K562 (cell line): ENCODE data around the gene RGS9BP. TPM values are rescaled to one million over a fixed set of nuclear protein-coding genes. Genes with fewer than 3 reads are reported as not detected.

Experiments
- ATAC-seq: fragments of 200-7000 bp; cut with Tn5 transposase; 3 replicates; pipeline ENCODE4 v1.9.1; 2020; ENCODE audit warnings: moderate library complexity
- BruUV-seq: library from RNA; stranded (reverse); fragments of 400-500 nt; replicated peaks from 2 replicates; lab custom pipeline; 2021; lab: Mats Ljungman, UMichigan
- CTCF ChIA-PET: fragments of 300-600 bp; formaldehyde crosslinking; extraction: SDS; loops from one replicate; lab custom pipeline; 2021; ENCODE audit warnings: low intra/inter-chr PET ratio; lab: Yijun Ruan, JAX
- POLR2A ChIA-PET: fragments of 300-600, 350-650 bp; sonication (Branson Sonifier 250); formaldehyde crosslinking; extraction: SDS; loops from one replicate; lab custom pipeline; 2021; ENCODE audit warnings: antibody characterized with exemption, inconsistent platforms; lab: Yijun Ruan, JAX
- DNase-seq, 4 experiments: peaks; one replicate each; pipeline versions ENCODE4 v3.0.0 to v3.0.0-alpha.2; 2011 to 2018; ENCODE audit warnings: low spot score in 3 of 4, mixed read lengths in 3 of 4; ENCODE audit errors: extremely low read depth in 1 of 4
- FAIRE-seq: peaks from 2 replicates; lab custom pipeline; 2011; peaks lifted over from hg19 to GRCh38; lab: Jason Lieb, UNC
- H2AFZ ChIP-seq: 2 replicates; pipeline ENCODE4 v1.6.0; 2011; ENCODE audit warnings: low read depth, low read length, control low read depth, inconsistent platforms
- H3K27ac ChIP-seq: fragments of 200-600 bp; 3 replicates; pipeline ENCODE4 v1.8.0; 2011; ENCODE audit warnings: low read depth, mild to moderate bottlenecking, control low read depth, inconsistent platforms, low read length, moderate library complexity, mixed read lengths; ENCODE audit errors: extremely low read depth
- H3K27me3 ChIP-seq, 2 experiments: fragments of 300-600 bp in 1 of 2; 2 replicates in 1 of 2; 3 replicates in 1 of 2; pipeline versions ENCODE4 v1.6.0 to v1.8.0; 2011; ENCODE audit warnings: inconsistent platforms in 2 of 2, low read length in 2 of 2, mild to moderate bottlenecking in 1 of 2, mixed read lengths in 1 of 2, moderate library complexity in 1 of 2; ENCODE audit not compliant: control insufficient read depth in 2 of 2, insufficient read depth in 2 of 2
- H3K36me3 ChIP-seq: fragments of 300-600 bp; 3 replicates; pipeline ENCODE4 v1.8.0; 2011; ENCODE audit warnings: mild to moderate bottlenecking, low read length, inconsistent platforms; ENCODE audit not compliant: control insufficient read depth, insufficient read depth
- H3K4me1 ChIP-seq, 2 experiments: fragments of 200-600 bp in 1 of 2; replicated peaks in 1 of 2; 2 replicates in 1 of 2; 3 replicates in 1 of 2; pipeline versions ENCODE4 v1.5.1 to v1.8.0; 2011; ENCODE audit warnings: inconsistent platforms in 2 of 2, low read length in 2 of 2, mild to moderate bottlenecking in 1 of 2, mixed read lengths in 1 of 2, moderate library complexity in 1 of 2; ENCODE audit not compliant: control insufficient read depth in 2 of 2, insufficient read depth in 2 of 2
- H3K4me2 ChIP-seq: 2 replicates; pipeline ENCODE4 v1.6.1; 2011; ENCODE audit warnings: low read length, control low read depth, inconsistent platforms, mixed read lengths; ENCODE audit not compliant: insufficient read depth
- H3K4me3 ChIP-seq: fragments of 200-600 bp; sonication (generic), shearing (Covaris generic); 2 replicates; pipeline ENCODE4 v1.5.1; 2016; ENCODE audit warnings: control low read depth, inconsistent platforms
- H3K79me2 ChIP-seq: fragments of 200-600 bp; 3 replicates; pipeline ENCODE4 v1.8.0; 2011; ENCODE audit warnings: low read length, inconsistent platforms; ENCODE audit not compliant: control insufficient read depth, insufficient read depth
- H3K9ac ChIP-seq, 2 experiments: 2 replicates each; pipeline versions ENCODE4 v1.6.0 to v1.6.1; 2011; ENCODE audit warnings: low read depth in 2 of 2, low read length in 2 of 2, control low read depth in 1 of 2, inconsistent platforms in 1 of 2, mild to moderate bottlenecking in 1 of 2, mixed read lengths in 1 of 2; ENCODE audit not compliant: insufficient read depth in 1 of 2
- H3K9me1 ChIP-seq: one replicate; pipeline ENCODE4 v1.6.0; 2011; ENCODE audit warnings: inconsistent platforms, mild to moderate bottlenecking, low read length, moderate library complexity; ENCODE audit not compliant: control insufficient read depth, insufficient read depth
- H3K9me3 ChIP-seq: replicated peaks from 2 replicates; pipeline ENCODE4 v1.5.1; 2011; ENCODE audit warnings: low read depth, low read length, inconsistent platforms; ENCODE audit not compliant: control insufficient read depth, insufficient read depth
- H4K20me1 ChIP-seq: replicated peaks from 2 replicates; pipeline ENCODE4 v1.6.1; 2011; ENCODE audit warnings: low read length, inconsistent platforms, mixed read lengths; ENCODE audit not compliant: control insufficient read depth, insufficient read depth
- ELF4 ChIP-seq: fragments of 450-650 bp; formaldehyde crosslinking; IDR thresholded peaks from 2 replicates; pipeline ENCODE4 v1.4.0; 2022; ENCODE audit warnings: missing genetic modification characterization
- FOXK2 ChIP-seq, 2 experiments: fragments of 450-650 bp; IDR thresholded peaks in 1 of 2; conservative IDR thresholded peaks in 1 of 2; 2 replicates each; pipeline ENCODE4 v1.6.1; 2016; ENCODE audit warnings: low read depth in 2 of 2, mild to moderate bottlenecking in 1 of 2
- HNRNPL ChIP-seq: fragments of 200-400 bp; formaldehyde crosslinking; IDR thresholded peaks from 2 replicates; pipeline ENCODE4 v1.6.1; 2017; ENCODE audit warnings: low read depth, mild to moderate bottlenecking, low read length
- MTA3 ChIP-seq: fragments of 450-650 bp; formaldehyde crosslinking; IDR thresholded peaks from 2 replicates; pipeline ENCODE4 v1.6.1; 2017; ENCODE audit warnings: mild to moderate bottlenecking, borderline replicate concordance
- NCOA6 ChIP-seq: fragments of 450-650 bp; IDR thresholded peaks from 2 replicates; pipeline ENCODE4 v1.6.1; 2017; ENCODE audit warnings: mild to moderate bottlenecking
- PRPF4 ChIP-seq: fragments of 200-400 bp; formaldehyde crosslinking; IDR thresholded peaks from one replicate; pipeline ENCODE4 v1.6.1; 2017; ENCODE audit warnings: low read length, low read depth, mild to moderate bottlenecking; ENCODE audit not compliant: insufficient read depth, poor library complexity, severe bottlenecking
- RBM22 ChIP-seq: fragments of 200-400 bp; formaldehyde crosslinking; IDR thresholded peaks from 2 replicates; pipeline ENCODE4 v1.6.1; 2018; ENCODE audit warnings: low read length, low read depth; ENCODE audit not compliant: poor library complexity, severe bottlenecking
- RBM34 ChIP-seq: fragments of 200-400 bp; formaldehyde crosslinking; IDR thresholded peaks from 2 replicates; pipeline ENCODE4 v1.6.1; 2018; ENCODE audit warnings: low read length, borderline replicate concordance; ENCODE audit not compliant: insufficient read depth
- STAG1 ChIP-seq: sonication (generic); formaldehyde crosslinking; IDR thresholded peaks from 2 replicates; pipeline ENCODE4 v1.5.0; 2020; ENCODE audit warnings: missing genetic modification reagents, borderline replicate concordance
- ZNF282 ChIP-seq: sonication (generic); formaldehyde crosslinking; IDR thresholded peaks from 2 replicates; pipeline ENCODE4 v1.8.1; 2023; ENCODE audit warnings: missing genetic modification reagents
- WGBS: fragments of 100-300 bp; shearing (Covaris generic); methylation state at CpG from one replicate; pipeline ENCODE4 v1.1.6; 2016; ENCODE audit warnings: low coverage, mixed read lengths; ENCODE audit not compliant: insufficient coverage; ENCODE audit errors: missing lambda C conversion rate; 5-methylcytosine and 5-hydroxymethylcytosine counted together
- in situ Hi-C: fragments of 300-500 bp; cut with MboI; formaldehyde crosslinking; loops from 4 replicates; pipeline ENCODE4 v1.15.0; 2018; ENCODE audit warnings: inconsistent platforms, mixed read lengths
- intact Hi-C: fragments of 100-400 bp; cut with micrococcal nuclease; formaldehyde crosslinking; loops from 2 replicates; pipeline ENCODE4 v1.14.2; 2022
- polyA plus RNA-seq, 8 experiments: library from polyadenylated mRNA; depleted of rRNA in 4 of 8; stranded (reverse) in 5 of 8; unstranded in 3 of 8; fragments of >200 nt; fragmentation: Nextera tagmentation in 2 of 8; fragmentation: Illumina TruSeq in 1 of 8; extraction: Ambion mirVana in 2 of 8; extraction: Trizol in 1 of 8; gene quantifications; 2 replicates each; pipeline versions ENCODE4 v1.2.1 to v1.2.3, GENCODE V29; 2011 to 2014; ENCODE audit warnings: inconsistent platforms in 1 of 8, missing spikeins in 1 of 8
- total RNA-seq, 7 experiments: library from RNA; depleted of rRNA in 6 of 7; stranded (reverse); fragments of >200 nt in 6 of 7; fragmentation: Illumina TruSeq in 2 of 7; extraction: Trizol in 2 of 7; gene quantifications; 2 replicates each; pipeline versions ENCODE4 v1.2.1 to v1.2.3, GENCODE V29; 2011 to 2021; ENCODE audit warnings: low replicate concordance in 1 of 7
- TF ChIP-seq, protein P1 (sequence below): IDR thresholded peaks from 2 replicates; pipeline ENCODE4 v1.6.1; 2011; ENCODE audit not compliant: insufficient read length; ENCODE audit errors: extremely low read depth

RGS9BP gene
- total and polyA plus RNA-seq, 9 of the 15 experiments (the other 6 are each of a cell fraction or from before 2014, with no cell fraction given): 0.03 to 1.3 (median 0.49) TPM

DNA sequence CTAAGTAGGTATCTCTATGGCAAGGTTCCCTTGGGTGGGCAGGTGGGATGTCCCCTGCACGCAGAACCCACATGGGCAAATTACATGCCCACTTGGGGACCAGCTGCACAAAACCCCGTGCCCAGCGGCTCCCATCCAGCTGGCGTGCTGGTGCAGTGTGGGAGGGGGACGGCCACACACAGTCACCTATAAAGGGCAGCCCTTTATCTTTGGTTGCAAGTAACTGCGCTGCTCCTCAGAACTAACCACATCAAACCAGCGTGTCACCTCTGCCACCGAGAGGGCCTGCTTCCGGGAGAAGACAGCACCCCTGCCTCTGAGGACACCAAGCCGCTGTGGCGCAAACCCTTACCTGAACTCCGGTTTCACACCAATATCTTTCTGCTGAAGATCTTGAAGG is 32.9 kb upstream of the RGS9BP start:
- Histone ChIP-seq H3K9ac (peak overlapping the region in 1 of 2 experiments; percentile 20; a peak in 1 of 4 replicates), H3K4me1 (no peaks in the 10 kb centered on the region; a peak in 1 of 5 replicates), H3K4me3 (no peak overlapping the region), H3K27ac (no peak overlapping the region), H3K79me2 (no peaks in the 10 kb centered on the region), H3K36me3 (peaks cover 84% of the 10 kb centered on the region; the same call in 2 of the 3 replicates), H3K9me3 (no peaks in the 10 kb centered on the region), H4K20me1 (no peaks in the 10 kb centered on the region), H2AFZ (no peak overlapping the region), H3K27me3 (no peaks in the 10 kb centered on the region), H3K9me1 (no peaks in the 10 kb centered on the region), H3K4me2 (no peak overlapping the region)
- intact Hi-C loops: no loop called here
- ChIA-PET CTCF (no interaction called here), POLR2A (interaction anchor here (0.6 kb wide), 1 partner anchor 497 kb away, joined by 3 read pairs; no protein-coding TSS in a partner anchor)
- FAIRE-seq: no peak
- no peak for TF ChIP-seq FOXK2 (conservative IDR thresholded peaks at IDR 0.05 in 1 of 2, IDR thresholded peaks at IDR 0.05 in 1 of 2; ENCODE audit: low read depth in 2 of 2)
- TF ChIP-seq, protein P1, sequence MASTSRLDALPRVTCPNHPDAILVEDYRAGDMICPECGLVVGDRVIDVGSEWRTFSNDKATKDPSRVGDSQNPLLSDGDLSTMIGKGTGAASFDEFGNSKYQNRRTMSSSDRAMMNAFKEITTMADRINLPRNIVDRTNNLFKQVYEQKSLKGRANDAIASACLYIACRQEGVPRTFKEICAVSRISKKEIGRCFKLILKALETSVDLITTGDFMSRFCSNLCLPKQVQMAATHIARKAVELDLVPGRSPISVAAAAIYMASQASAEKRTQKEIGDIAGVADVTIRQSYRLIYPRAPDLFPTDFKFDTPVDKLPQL: no peak
- no peak for TF ChIP-seq NCOA6
- TF ChIP-seq STAG1 (CRISPR knock-in tag): no peak
- TF ChIP-seq ZNF282: no peak
- no peak for TF ChIP-seq HNRNPL
- TF ChIP-seq PRPF4: no peak
- no peak for TF ChIP-seq RBM34
- TF ChIP-seq MTA3: no peak
- TF ChIP-seq RBM22: no peak
- TF ChIP-seq ELF4 (CRISPR knock-in tag): no peak
- 94% methylated on average over 12 of the region's 12 CpGs for WGBS
- TSS peak; percentile 20 for BruUV-seq
- no peak for DNase-seq
- no peak for ATAC-seq
- in situ Hi-C loops: no loop called here
